ENCODE measurements around the gene ARHGDIG.

ARHGDIG gene

DNA sequence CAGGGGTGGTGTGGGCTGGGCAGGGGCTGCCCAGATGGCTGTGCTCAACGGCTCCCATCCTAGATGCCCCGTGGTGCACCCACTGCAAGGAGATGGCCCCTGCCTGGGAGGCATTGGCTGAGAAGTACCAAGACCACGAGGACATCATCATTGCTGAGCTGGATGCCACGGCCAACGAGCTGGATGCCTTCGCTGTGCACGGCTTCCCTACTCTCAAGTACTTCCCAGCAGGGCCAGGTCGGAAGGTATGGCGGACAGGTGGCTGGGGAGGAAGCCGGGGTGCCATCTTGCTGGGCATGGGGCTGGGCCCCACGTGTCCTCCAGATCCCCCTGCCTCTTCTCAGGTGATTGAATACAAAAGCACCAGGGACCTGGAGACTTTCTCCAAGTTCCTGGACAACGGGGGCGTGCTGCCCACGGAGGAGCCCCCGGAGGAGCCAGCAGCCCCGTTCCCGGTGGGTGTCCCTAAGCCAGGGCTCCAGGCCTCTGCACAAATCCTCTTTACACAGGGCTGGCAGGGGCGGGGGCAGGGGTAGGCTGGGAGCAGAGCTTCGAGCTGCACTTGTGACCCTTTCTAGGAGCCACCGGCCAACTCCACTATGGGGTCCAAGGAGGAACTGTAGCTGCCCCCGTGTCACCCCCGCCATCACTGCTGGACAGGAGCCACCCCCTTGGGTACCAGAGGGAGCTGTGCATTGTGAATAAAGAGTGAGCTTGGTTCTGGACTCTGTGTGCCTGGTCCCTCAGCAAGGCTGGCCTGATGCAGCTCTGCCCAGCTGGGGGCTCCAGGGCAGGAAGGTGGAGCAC lies 6.3 kb downstream of the ARHGDIG start:
- no peak overlapping the region for H3K4me3 ChIP-seq (ENCODE audit: low read depth, low read length)
- TF ChIP-seq CTCF (IDR thresholded peaks at IDR 0.05; ENCODE audit: borderline replicate concordance, insufficient read depth, low read depth, low read length): no peak

DNA sequence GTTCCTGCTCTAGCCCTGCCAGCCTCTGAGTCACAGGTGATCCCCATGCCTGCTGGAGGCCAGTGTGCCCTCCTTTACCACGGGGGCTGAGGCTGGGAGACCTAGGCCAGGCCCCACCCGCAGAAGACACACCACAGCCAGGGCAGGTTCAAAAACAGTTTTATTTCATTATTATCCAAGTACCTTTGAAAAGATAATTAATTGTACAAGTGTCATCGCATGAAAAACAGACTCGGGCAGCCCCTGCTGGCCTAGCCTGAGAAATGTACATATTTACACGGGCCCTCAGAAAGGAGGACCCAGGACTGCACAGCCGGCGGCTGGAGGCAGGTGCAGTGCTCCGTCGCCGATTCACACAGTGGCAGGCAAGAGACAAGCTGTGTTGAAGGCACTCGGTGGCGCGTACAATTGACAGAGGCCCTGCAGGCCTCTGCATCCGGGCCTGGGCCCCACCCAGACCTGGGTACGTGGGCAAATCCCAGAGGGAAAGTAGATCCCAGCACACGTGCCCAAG lies 7.0 kb downstream of the ARHGDIG start:
- no peak for TF ChIP-seq CTCF (IDR thresholded peaks at IDR 0.05; ENCODE audit: borderline replicate concordance, insufficient read depth, low read depth, low read length)
- H3K4me3 ChIP-seq (ENCODE audit: low read depth, low read length): no peak overlapping the region

DNA sequence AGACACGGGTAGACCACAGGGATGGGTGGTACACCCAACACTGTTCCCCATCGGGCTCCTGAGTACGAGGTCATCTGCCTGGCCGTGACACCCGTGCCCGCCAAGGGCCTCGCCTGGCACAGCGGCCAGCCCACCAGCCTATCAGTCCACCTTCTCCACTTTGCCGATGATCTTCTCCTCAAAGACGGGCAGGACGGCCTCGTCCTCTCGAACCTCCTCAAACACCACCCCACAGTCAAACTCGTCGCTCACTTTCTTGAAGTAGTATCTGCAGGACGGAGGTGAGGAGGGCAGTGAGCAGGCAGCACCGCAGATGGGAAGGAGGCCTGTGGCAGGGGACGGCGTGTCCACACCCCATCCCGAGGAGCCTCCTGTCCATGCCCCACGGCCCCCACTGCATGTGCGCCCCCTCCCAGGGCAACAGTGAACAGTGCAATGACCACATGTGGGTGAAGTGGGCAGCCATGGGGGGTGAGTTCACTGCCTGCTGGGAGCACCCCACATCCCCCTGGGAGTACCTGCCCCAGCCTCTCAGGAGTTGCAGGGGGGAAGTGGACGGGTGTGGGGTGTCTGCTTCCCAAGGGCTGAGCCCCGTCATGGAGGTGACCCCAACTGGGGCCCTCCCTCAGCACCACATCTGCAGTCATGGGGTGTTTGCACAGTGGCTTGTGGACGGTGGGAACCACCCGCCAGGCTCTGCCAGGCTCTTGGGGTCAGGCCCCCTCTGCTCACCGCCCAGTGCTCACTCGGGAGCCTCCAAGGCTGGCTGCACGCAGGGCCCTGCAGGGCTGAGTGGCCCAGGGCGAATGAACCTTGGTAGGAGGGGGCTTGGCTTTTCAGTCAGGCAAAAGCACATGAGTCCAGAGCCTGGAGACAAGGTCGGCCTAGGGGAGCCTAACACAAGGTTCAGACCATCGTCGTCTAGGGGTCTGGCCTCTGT lies 7.9 kb downstream of the ARHGDIG start:
- TF ChIP-seq CTCF (IDR thresholded peaks at IDR 0.05; ENCODE audit: borderline replicate concordance, insufficient read depth, low read depth, low read length): no peak
- no peak overlapping the region for H3K4me3 ChIP-seq (ENCODE audit: low read depth, low read length)

- no peak overlapping the region for H3K4me3 ChIP-seq (ENCODE audit: low read depth, low read length)
- TF ChIP-seq CTCF (IDR thresholded peaks at IDR 0.05; ENCODE audit: borderline replicate concordance, insufficient read depth, low read depth, low read length): no peak
Measured at GRCh38 chr16:289395-289997, 9.1 kb downstream of the ARHGDIG start.

DNA sequence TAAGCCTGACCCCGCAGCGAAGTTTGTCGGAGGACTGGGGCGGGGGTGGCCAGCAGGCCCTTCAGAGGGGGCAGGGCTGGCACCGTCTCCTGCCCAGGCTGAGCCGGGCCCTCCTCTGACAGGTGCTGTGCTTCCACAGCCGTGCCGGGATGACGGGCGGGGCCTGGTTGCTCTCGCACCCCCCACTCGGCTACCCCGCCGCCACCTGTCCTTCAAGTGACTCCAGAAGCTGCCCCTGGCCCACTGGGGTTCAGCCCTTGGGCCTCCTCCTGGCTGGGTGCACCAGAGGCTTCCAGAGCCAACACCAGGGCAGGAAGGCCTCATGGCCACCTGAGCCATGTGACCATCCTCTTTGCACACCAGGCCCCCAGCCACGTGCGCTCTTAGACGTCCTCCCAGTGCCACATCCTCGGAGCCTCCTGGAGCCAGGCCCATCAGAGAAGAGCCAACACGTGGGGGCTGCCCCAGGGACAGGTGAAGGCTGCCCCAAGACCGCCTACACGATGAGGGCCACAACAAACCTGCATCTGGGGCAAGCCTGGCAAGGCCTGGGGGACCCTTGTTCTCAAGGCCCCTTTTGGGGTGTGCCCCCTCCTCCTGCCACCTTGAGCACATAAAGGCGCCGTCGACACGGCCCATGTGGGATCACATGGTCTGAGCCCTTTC lies 9.8 kb downstream of the ARHGDIG start:
- H3K4me3 ChIP-seq (ENCODE audit: low read depth, low read length): no peak overlapping the region
- TF ChIP-seq CTCF (IDR thresholded peaks at IDR 0.05; ENCODE audit: borderline replicate concordance, insufficient read depth, low read depth, low read length): no peak

DNA sequence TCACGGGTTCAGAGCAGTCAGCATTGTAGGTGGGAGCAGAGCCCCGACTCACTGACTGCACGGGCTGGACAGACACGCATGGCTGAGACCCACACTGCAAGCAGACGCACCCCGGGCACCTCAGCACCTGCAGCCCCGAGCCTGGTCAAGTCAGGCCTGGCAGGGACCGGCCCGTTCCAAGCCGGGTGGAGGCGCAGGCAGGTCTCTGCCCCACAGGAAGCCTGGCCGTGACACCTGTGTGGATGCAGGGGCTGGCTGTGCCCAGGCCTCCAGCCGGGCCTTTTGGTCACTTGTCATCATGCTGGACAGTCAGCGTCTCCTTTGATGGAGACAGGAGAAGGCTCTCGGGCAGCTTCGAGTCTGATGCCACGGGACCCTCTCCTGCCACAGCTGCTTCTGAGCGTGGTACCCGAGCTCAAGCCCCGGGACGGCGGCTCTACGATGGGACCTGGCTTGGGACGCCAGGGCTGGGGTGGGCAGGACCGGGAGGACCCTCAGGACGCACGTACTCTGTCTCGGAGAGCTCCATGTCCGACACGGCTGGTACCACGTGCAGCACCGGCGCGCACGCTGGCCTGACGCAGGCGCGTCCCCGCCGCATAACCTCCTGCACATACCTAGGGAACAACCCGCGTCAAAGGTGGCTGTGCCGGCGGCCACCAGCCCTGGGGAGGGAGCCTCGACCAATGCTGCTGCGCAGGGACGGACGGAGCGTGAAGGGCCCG lies 10.5 kb downstream of the ARHGDIG start:
- no peak for TF ChIP-seq CTCF (IDR thresholded peaks at IDR 0.05; ENCODE audit: borderline replicate concordance, insufficient read depth, low read depth, low read length)
- H3K4me3 ChIP-seq (ENCODE audit: low read depth, low read length): no peak overlapping the region

Measured in GM12875 (cell line).